ENCODE data around the gene DEFB129.

DNA sequence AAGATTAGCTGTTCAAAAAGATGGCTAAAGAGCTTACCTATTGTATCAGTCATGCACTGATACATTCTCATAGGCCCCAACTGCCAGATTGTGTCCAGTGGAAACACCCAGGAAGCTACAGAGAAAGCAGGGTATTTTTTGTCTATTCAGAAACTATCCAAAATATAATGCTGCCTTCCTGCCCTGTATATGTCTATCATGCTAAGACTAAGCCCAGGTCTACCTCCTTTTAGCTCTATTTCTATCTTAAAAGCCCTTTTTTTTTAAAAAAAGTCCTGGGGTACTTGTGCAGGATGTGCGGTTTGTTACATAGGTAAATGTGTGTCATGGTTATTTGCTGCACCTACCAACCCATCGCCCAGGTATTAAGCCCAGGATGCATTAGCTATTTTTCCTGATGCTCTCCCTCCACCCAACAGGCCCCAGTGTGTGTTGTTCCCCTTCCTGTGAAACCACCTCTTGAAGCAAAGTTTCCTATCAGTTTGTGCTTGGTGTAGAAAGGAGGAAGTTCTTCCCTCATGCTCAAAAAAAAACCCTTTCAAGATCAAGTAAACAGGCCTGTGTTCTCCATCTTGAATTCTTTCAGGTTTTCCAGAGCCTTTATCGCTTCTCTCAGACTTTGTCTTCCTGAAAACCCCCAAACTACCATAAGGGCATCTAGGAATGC, 514 bp downstream of the DEFB129 start:
- TF ChIP-seq, protein P1, sequence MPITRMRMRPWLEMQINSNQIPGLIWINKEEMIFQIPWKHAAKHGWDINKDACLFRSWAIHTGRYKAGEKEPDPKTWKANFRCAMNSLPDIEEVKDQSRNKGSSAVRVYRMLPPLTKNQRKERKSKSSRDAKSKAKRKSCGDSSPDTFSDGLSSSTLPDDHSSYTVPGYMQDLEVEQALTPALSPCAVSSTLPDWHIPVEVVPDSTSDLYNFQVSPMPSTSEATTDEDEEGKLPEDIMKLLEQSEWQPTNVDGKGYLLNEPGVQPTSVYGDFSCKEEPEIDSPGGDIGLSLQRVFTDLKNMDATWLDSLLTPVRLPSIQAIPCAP (CRISPR knock-in tag; IDR thresholded peaks at IDR 0.05) = no peak
- TF ChIP-seq, protein P2, sequence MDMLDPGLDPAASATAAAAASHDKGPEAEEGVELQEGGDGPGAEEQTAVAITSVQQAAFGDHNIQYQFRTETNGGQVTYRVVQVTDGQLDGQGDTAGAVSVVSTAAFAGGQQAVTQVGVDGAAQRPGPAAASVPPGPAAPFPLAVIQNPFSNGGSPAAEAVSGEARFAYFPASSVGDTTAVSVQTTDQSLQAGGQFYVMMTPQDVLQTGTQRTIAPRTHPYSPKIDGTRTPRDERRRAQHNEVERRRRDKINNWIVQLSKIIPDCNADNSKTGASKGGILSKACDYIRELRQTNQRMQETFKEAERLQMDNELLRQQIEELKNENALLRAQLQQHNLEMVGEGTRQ (CRISPR knock-in tag; IDR thresholded peaks at IDR 0.05) = no peak
- TF ChIP-seq, protein P3, sequence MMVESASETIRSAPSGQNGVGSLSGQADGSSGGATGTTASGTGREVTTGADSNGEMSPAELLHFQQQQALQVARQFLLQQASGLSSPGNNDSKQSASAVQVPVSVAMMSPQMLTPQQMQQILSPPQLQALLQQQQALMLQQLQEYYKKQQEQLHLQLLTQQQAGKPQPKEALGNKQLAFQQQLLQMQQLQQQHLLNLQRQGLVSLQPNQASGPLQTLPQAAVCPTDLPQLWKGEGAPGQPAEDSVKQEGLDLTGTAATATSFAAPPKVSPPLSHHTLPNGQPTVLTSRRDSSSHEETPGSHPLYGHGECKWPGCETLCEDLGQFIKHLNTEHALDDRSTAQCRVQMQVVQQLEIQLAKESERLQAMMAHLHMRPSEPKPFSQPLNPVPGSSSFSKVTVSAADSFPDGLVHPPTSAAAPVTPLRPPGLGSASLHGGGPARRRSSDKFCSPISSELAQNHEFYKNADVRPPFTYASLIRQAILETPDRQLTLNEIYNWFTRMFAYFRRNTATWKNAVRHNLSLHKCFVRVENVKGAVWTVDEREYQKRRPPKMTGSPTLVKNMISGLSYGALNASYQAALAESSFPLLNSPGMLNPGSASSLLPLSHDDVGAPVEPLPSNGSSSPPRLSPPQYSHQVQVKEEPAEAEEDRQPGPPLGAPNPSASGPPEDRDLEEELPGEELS (CRISPR knock-in tag; IDR thresholded peaks at IDR 0.05) = no peak
- TF ChIP-seq, protein P4, sequence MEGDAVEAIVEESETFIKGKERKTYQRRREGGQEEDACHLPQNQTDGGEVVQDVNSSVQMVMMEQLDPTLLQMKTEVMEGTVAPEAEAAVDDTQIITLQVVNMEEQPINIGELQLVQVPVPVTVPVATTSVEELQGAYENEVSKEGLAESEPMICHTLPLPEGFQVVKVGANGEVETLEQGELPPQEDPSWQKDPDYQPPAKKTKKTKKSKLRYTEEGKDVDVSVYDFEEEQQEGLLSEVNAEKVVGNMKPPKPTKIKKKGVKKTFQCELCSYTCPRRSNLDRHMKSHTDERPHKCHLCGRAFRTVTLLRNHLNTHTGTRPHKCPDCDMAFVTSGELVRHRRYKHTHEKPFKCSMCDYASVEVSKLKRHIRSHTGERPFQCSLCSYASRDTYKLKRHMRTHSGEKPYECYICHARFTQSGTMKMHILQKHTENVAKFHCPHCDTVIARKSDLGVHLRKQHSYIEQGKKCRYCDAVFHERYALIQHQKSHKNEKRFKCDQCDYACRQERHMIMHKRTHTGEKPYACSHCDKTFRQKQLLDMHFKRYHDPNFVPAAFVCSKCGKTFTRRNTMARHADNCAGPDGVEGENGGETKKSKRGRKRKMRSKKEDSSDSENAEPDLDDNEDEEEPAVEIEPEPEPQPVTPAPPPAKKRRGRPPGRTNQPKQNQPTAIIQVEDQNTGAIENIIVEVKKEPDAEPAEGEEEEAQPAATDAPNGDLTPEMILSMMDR (IDR thresholded peaks at IDR 0.05) = no peak
- TF ChIP-seq, protein P5, sequence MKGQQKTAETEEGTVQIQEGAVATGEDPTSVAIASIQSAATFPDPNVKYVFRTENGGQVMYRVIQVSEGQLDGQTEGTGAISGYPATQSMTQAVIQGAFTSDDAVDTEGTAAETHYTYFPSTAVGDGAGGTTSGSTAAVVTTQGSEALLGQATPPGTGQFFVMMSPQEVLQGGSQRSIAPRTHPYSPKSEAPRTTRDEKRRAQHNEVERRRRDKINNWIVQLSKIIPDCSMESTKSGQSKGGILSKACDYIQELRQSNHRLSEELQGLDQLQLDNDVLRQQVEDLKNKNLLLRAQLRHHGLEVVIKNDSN (CRISPR knock-in tag; IDR thresholded peaks at IDR 0.05) = no peak
- TF ChIP-seq, protein P6, sequence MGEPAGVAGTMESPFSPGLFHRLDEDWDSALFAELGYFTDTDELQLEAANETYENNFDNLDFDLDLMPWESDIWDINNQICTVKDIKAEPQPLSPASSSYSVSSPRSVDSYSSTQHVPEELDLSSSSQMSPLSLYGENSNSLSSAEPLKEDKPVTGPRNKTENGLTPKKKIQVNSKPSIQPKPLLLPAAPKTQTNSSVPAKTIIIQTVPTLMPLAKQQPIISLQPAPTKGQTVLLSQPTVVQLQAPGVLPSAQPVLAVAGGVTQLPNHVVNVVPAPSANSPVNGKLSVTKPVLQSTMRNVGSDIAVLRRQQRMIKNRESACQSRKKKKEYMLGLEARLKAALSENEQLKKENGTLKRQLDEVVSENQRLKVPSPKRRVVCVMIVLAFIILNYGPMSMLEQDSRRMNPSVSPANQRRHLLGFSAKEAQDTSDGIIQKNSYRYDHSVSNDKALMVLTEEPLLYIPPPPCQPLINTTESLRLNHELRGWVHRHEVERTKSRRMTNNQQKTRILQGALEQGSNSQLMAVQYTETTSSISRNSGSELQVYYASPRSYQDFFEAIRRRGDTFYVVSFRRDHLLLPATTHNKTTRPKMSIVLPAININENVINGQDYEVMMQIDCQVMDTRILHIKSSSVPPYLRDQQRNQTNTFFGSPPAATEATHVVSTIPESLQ (CRISPR knock-in tag; IDR thresholded peaks at IDR 0.05) = no peak
- TF ChIP-seq ZNF423 (CRISPR knock-in tag; IDR thresholded peaks at IDR 0.05) = no peak
- no peak for TF ChIP-seq SMAD3 (CRISPR knock-in tag; IDR thresholded peaks at IDR 0.05; ENCODE audit: borderline replicate concordance)
- TF ChIP-seq, protein P7, sequence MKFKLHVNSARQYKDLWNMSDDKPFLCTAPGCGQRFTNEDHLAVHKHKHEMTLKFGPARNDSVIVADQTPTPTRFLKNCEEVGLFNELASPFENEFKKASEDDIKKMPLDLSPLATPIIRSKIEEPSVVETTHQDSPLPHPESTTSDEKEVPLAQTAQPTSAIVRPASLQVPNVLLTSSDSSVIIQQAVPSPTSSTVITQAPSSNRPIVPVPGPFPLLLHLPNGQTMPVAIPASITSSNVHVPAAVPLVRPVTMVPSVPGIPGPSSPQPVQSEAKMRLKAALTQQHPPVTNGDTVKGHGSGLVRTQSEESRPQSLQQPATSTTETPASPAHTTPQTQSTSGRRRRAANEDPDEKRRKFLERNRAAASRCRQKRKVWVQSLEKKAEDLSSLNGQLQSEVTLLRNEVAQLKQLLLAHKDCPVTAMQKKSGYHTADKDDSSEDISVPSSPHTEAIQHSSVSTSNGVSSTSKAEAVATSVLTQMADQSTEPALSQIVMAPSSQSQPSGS (CRISPR knock-in tag; IDR thresholded peaks at IDR 0.05; ENCODE audit: borderline replicate concordance, low read depth) = no peak
- TF ChIP-seq FOXK1 (CRISPR knock-in tag; IDR thresholded peaks at IDR 0.05) = no peak
- TF ChIP-seq FOXP1 (CRISPR knock-in tag; IDR thresholded peaks at IDR 0.05; ENCODE audit: borderline replicate concordance) = no peak

Measured in WTC11 (cell line).